GM23338 (cell line): Measurements from ENCODE around the gene UGT1A10. TPM values are rescaled to one million over a fixed set of nuclear protein-coding genes. Genes with fewer than 3 reads are reported as not detected.

Source experiments
- ATAC-seq: fragments of 200-7000 bp; cut with Tn5 transposase; 3 replicates; pipeline ENCODE4 v1.9.1; 2020
- DNase-seq: peaks from one replicate; pipeline ENCODE4 v3.0.0-alpha.2; 2015; ENCODE audit warnings: low spot score
- H2AFZ ChIP-seq: fragments of 200-600 bp; sonication (generic); 2 replicates; pipeline ENCODE4 v1.8.0; 2016; ENCODE audit warnings: antibody characterized with exemption, mild to moderate bottlenecking, moderate library complexity
- H3F3A ChIP-seq: fragments of 200-600 bp; sonication (generic); replicated peaks from 2 replicates; pipeline ENCODE4 v1.8.0; 2017; ENCODE audit warnings: antibody characterized with exemption, mixed run types, low read depth
- H3K27ac ChIP-seq: fragments of 200-600 bp; sonication (generic); 2 replicates; pipeline ENCODE4 v1.6.1; 2016; ENCODE audit warnings: low read depth
- H3K27me3 ChIP-seq: fragments of 200-600 bp; sonication (generic); 2 replicates; pipeline ENCODE4 v1.8.0; 2016; ENCODE audit warnings: mild to moderate bottlenecking, mixed run types, moderate library complexity; ENCODE audit not compliant: insufficient read depth
- H3K36me3 ChIP-seq: fragments of 200-600 bp; sonication (generic); 2 replicates; pipeline ENCODE4 v1.8.0; 2016; ENCODE audit warnings: mild to moderate bottlenecking; ENCODE audit not compliant: insufficient read depth
- H3K4me1 ChIP-seq: fragments of 200-600 bp; sonication (generic); 2 replicates; pipeline ENCODE4 v1.8.0; 2016; ENCODE audit warnings: mild to moderate bottlenecking, moderate library complexity; ENCODE audit not compliant: insufficient read depth
- H3K4me2 ChIP-seq: fragments of 200-600 bp; sonication (generic); 2 replicates; pipeline ENCODE4 v1.7.1; 2017; ENCODE audit warnings: mixed run types
- H3K4me3 ChIP-seq: fragments of 200-600 bp; sonication (generic); 2 replicates; pipeline ENCODE4 v1.6.1; 2016; ENCODE audit warnings: mixed run types
- H3K79me2 ChIP-seq: fragments of 200-600 bp; sonication (generic); replicated peaks from 2 replicates; pipeline ENCODE4 v1.8.0; 2017; ENCODE audit warnings: mild to moderate bottlenecking; ENCODE audit not compliant: insufficient read depth
- H3K9me2 ChIP-seq: fragments of 200-600 bp; sonication (generic); 2 replicates; pipeline ENCODE4 v1.8.0; 2017; ENCODE audit not compliant: insufficient read depth
- H4K20me1 ChIP-seq: fragments of 200-600 bp; sonication (generic); replicated peaks from 2 replicates; pipeline ENCODE4 v1.8.0; 2017; ENCODE audit warnings: mild to moderate bottlenecking; ENCODE audit not compliant: insufficient read depth
- H3K27ac Mint-ChIP-seq: 2 replicates; pipeline ENCODE4 v1.8.0; 2020; ENCODE audit warnings: inconsistent platforms, mild to moderate bottlenecking, moderate library complexity, mixed read lengths
- H3K27me3 Mint-ChIP-seq: 3 replicates; pipeline ENCODE4 v1.8.0; 2022; ENCODE audit warnings: low read depth, mild to moderate bottlenecking, moderate library complexity, mixed read lengths, inconsistent platforms; ENCODE audit not compliant: insufficient read depth, poor library complexity
- H3K36me3 Mint-ChIP-seq: 3 replicates; pipeline ENCODE4 v1.8.0; 2021; ENCODE audit warnings: low read depth, mild to moderate bottlenecking, inconsistent platforms, moderate library complexity, mixed read lengths
- H3K4me1 Mint-ChIP-seq: 3 replicates; pipeline ENCODE4 v1.8.0; 2020; ENCODE audit warnings: mild to moderate bottlenecking, inconsistent platforms, mixed read lengths
- H3K4me3 Mint-ChIP-seq: 3 replicates; pipeline ENCODE4 v1.8.0; 2021; ENCODE audit warnings: moderate library complexity, mild to moderate bottlenecking, inconsistent platforms, mixed read lengths
- H3K9me3 Mint-ChIP-seq: 3 replicates; pipeline ENCODE4 v1.8.0; 2020; ENCODE audit warnings: moderate library complexity, mild to moderate bottlenecking, inconsistent platforms, mixed read lengths
- CREB1 ChIP-seq: fragments of 250-450 bp; sonication (Bioruptor Pico); IDR thresholded peaks from 2 replicates; pipeline ENCODE4 v1.5.0; 2020; ENCODE audit warnings: low read depth, mild to moderate bottlenecking, moderate library complexity
- EZH2 ChIP-seq: fragments of 200-600 bp; sonication (generic); IDR thresholded peaks from one replicate; pipeline ENCODE4 v1.8.0; 2017; ENCODE audit warnings: antibody characterized with exemption, mild to moderate bottlenecking, low read depth; ENCODE audit not compliant: unreplicated experiment
- EZH2phosphoT487 ChIP-seq: fragments of 200-600 bp; sonication (generic); IDR thresholded peaks from one replicate; pipeline ENCODE4 v1.8.1; 2018; ENCODE audit warnings: antibody characterized with exemption; ENCODE audit not compliant: unreplicated experiment
- JUNB ChIP-seq: IDR thresholded peaks from one replicate; pipeline ENCODE4 v1.6.1; 2016; ENCODE audit warnings: antibody characterized with exemption; ENCODE audit not compliant: unreplicated experiment
- NANOG ChIP-seq: IDR thresholded peaks from 2 replicates; pipeline ENCODE4 v1.6.1; 2016; ENCODE audit warnings: antibody characterized with exemption, borderline replicate concordance
- POLR2AphosphoS5 ChIP-seq: IDR thresholded peaks from 2 replicates; pipeline ENCODE4 v1.6.1; 2016; ENCODE audit warnings: antibody characterized with exemption, low read depth
- STAT1 ChIP-seq: IDR thresholded peaks from one replicate; pipeline ENCODE4 v1.6.1; 2016; ENCODE audit warnings: antibody characterized with exemption; ENCODE audit not compliant: unreplicated experiment
- ZNF114 ChIP-seq: fragments of 250-450 bp; sonication (Bioruptor Pico); IDR thresholded peaks from 2 replicates; pipeline ENCODE4 v1.5.0; 2020; ENCODE audit warnings: mild to moderate bottlenecking, moderate library complexity
- ZNF331 ChIP-seq: fragments of 250-450 bp; sonication (Bioruptor Pico); IDR thresholded peaks from 2 replicates; pipeline ENCODE4 v1.5.0; 2020; ENCODE audit warnings: low read depth, mild to moderate bottlenecking, moderate library complexity
- ZNF462 ChIP-seq: fragments of 250-450 bp; sonication (Bioruptor Pico); IDR thresholded peaks from 2 replicates; pipeline ENCODE4 v1.5.0; 2020; ENCODE audit warnings: mild to moderate bottlenecking, moderate library complexity
- polyA plus RNA-seq: library from polyadenylated mRNA; unstranded; fragments of >200 nt; fragmentation: Nextera tagmentation; extraction: Ambion mirVana; gene quantifications from 2 replicates; pipeline ENCODE4 v1.2.1, GENCODE V29; 2016
- total RNA-seq: library from RNA; depleted of rRNA; stranded (reverse); fragments of >200 nt; shearing (Covaris generic); gene quantifications from 2 replicates; pipeline ENCODE4 v1.2.3, GENCODE V29; 2014
- TF ChIP-seq, protein P1 (sequence below): IDR thresholded peaks from 2 replicates; pipeline ENCODE4 v1.6.1; 2016; ENCODE audit warnings: antibody characterized with exemption
- TF ChIP-seq, protein P2 (sequence below): IDR thresholded peaks from one replicate; pipeline ENCODE4 v1.6.1; 2018; ENCODE audit warnings: antibody characterized with exemption; ENCODE audit not compliant: unreplicated experiment
- TF ChIP-seq, protein P3 (sequence below), 2 experiments: fragments of 200-600 bp in 1 of 2; sonication (generic) in 1 of 2; conservative IDR thresholded peaks; 2 replicates each; pipeline versions ENCODE4 v1.5.1 to v1.6.1; 2016 to 2017; ENCODE audit warnings: antibody characterized with exemption in 2 of 2, low read depth in 2 of 2, mild to moderate bottlenecking in 2 of 2, moderate library complexity in 1 of 2

UGT1A10 gene
- total and polyA plus RNA-seq, 2 experiments from 2014 or later, result not detected

DNA sequence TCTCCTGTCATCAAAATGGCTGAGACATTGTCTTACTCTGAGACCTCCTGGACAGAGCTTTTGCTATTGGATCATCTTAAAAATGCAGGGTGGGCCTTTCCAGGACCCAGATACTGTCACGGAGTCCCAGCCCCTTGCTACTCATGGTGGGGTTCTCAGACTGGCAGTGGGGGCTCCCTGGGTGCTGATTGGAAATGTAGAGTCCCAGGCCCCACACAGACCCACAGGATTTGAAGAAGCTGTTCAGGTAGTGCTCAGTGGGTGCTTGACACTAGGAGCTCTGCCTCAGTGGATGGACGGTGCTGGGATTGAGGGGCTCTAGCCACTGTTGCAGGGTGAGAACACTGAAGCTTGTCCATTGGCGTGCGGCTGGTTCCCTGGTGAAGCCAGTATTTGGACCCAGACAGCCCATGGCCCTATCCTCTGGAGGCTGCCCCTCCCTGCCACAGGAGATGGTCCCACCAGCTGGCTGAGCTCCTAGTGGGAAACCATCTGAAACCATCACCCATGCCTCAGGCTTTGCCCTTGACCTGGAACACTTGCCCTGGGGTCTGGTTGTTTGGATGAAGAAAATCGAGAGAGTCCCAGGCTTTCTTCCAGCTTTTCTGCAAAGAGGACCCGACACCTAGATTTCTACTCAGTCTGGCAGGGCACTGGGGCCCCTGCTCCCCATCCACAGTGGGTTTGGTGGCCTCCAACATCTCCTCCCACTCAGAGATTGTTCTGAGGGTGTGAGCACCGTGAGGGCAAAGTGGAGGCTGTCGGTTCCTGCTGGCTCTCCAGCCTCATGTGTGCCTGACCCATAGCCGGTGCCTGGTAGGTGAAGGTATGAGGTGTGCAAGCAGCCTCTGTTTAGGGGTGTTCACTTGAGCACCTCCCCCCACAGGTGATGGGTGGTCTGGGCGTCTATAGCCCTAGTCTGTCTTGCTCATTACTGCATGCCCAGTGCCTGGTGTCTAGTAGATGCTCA is 172.0 kb downstream of the UGT1A10 start:
- Mint-ChIP-seq H3K4me3 (no peak overlapping the region), H3K27me3 (peaks cover 2% of the 10 kb centered on the region), H3K36me3 (no peaks in the 10 kb centered on the region), H3K4me1 (no peaks in the 10 kb centered on the region), H3K27ac (no peak overlapping the region), H3K9me3 (peaks cover 5% of the 10 kb centered on the region; the same call in 2 of the 3 replicates)
- no peaks in the 10 kb centered on the region for H4K20me1 ChIP-seq
- no peaks in the 10 kb centered on the region for H3K79me2 ChIP-seq
- H3K9me2 ChIP-seq, result no peaks in the 10 kb centered on the region; the same call in none of the 2 replicates
- H3K4me2 ChIP-seq, result no peak overlapping the region
- no peak overlapping the region for H3K4me3 ChIP-seq
- H2AFZ ChIP-seq, result no peak overlapping the region
- DNase-seq (no peak), ATAC-seq (no peak)
- H3K27ac ChIP-seq, result no peak overlapping the region
- no peaks in the 10 kb centered on the region for H3K36me3 ChIP-seq
- H3F3A ChIP-seq, result no peaks in the 10 kb centered on the region
- no peaks in the 10 kb centered on the region for H3K4me1 ChIP-seq
- TF ChIP-seq ZNF331 (CRISPR knock-in tag), result no peak
- TF ChIP-seq, protein P1, sequence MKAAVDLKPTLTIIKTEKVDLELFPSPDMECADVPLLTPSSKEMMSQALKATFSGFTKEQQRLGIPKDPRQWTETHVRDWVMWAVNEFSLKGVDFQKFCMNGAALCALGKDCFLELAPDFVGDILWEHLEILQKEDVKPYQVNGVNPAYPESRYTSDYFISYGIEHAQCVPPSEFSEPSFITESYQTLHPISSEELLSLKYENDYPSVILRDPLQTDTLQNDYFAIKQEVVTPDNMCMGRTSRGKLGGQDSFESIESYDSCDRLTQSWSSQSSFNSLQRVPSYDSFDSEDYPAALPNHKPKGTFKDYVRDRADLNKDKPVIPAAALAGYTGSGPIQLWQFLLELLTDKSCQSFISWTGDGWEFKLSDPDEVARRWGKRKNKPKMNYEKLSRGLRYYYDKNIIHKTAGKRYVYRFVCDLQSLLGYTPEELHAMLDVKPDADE, result no peak
- no peak for TF ChIP-seq EZH2phosphoT487
- no peak for TF ChIP-seq STAT1
- TF ChIP-seq EZH2, result no peak
- TF ChIP-seq, protein P2, sequence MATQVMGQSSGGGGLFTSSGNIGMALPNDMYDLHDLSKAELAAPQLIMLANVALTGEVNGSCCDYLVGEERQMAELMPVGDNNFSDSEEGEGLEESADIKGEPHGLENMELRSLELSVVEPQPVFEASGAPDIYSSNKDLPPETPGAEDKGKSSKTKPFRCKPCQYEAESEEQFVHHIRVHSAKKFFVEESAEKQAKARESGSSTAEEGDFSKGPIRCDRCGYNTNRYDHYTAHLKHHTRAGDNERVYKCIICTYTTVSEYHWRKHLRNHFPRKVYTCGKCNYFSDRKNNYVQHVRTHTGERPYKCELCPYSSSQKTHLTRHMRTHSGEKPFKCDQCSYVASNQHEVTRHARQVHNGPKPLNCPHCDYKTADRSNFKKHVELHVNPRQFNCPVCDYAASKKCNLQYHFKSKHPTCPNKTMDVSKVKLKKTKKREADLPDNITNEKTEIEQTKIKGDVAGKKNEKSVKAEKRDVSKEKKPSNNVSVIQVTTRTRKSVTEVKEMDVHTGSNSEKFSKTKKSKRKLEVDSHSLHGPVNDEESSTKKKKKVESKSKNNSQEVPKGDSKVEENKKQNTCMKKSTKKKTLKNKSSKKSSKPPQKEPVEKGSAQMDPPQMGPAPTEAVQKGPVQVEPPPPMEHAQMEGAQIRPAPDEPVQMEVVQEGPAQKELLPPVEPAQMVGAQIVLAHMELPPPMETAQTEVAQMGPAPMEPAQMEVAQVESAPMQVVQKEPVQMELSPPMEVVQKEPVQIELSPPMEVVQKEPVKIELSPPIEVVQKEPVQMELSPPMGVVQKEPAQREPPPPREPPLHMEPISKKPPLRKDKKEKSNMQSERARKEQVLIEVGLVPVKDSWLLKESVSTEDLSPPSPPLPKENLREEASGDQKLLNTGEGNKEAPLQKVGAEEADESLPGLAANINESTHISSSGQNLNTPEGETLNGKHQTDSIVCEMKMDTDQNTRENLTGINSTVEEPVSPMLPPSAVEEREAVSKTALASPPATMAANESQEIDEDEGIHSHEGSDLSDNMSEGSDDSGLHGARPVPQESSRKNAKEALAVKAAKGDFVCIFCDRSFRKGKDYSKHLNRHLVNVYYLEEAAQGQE, result no peak
- no peak for TF ChIP-seq JUNB
- TF ChIP-seq, protein P3, sequence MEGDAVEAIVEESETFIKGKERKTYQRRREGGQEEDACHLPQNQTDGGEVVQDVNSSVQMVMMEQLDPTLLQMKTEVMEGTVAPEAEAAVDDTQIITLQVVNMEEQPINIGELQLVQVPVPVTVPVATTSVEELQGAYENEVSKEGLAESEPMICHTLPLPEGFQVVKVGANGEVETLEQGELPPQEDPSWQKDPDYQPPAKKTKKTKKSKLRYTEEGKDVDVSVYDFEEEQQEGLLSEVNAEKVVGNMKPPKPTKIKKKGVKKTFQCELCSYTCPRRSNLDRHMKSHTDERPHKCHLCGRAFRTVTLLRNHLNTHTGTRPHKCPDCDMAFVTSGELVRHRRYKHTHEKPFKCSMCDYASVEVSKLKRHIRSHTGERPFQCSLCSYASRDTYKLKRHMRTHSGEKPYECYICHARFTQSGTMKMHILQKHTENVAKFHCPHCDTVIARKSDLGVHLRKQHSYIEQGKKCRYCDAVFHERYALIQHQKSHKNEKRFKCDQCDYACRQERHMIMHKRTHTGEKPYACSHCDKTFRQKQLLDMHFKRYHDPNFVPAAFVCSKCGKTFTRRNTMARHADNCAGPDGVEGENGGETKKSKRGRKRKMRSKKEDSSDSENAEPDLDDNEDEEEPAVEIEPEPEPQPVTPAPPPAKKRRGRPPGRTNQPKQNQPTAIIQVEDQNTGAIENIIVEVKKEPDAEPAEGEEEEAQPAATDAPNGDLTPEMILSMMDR (conservative IDR thresholded peaks at IDR 0.05; ENCODE audit: low read depth in 2 of 2), result no peak
- no peak for TF ChIP-seq ZNF462 (CRISPR knock-in tag)
- no peak for TF ChIP-seq CREB1 (CRISPR knock-in tag)
- no peak for TF ChIP-seq POLR2AphosphoS5
- TF ChIP-seq NANOG, result no peak
- TF ChIP-seq ZNF114 (CRISPR knock-in tag), result no peak
- H3K27me3 ChIP-seq, result no peaks in the 10 kb centered on the region
